Dendritic cell treated with granulocyte-macrophage colony-stimulating factor and Interleukin-4, amounts not matched to agents 40 ng/mL and 50 ng/mL, for 4 days (primary cell): ENCODE data around the gene APOL4.
"Not testable (repeated sequence)": the region's sequence is repeated elsewhere in the genome, so short reads cannot be mapped to it uniquely, and the experiment has no call there.

Experiments
- H3K27ac Mint-ChIP-seq: one replicate; pipeline ENCODE4 v1.8.0; 2022; ENCODE audit warnings: mild to moderate bottlenecking, mixed read lengths
- H3K27me3 Mint-ChIP-seq: one replicate; pipeline ENCODE4 v1.8.0; 2022; ENCODE audit warnings: mild to moderate bottlenecking, mixed read lengths
- H3K36me3 Mint-ChIP-seq: one replicate; pipeline ENCODE4 v1.8.0; 2022; ENCODE audit warnings: low read depth, mixed read lengths
- H3K4me1 Mint-ChIP-seq: one replicate; pipeline ENCODE4 v1.8.0; 2022; ENCODE audit warnings: low read depth, mixed read lengths
- H3K4me3 Mint-ChIP-seq: one replicate; pipeline ENCODE4 v1.8.0; 2022; ENCODE audit warnings: mild to moderate bottlenecking, moderate library complexity, mixed read lengths
- H3K9me3 Mint-ChIP-seq: one replicate; pipeline ENCODE4 v1.8.0; 2022; ENCODE audit warnings: mixed read lengths
- intact Hi-C: fragments of 100-400 bp; cut with micrococcal nuclease; formaldehyde crosslinking; loops from one replicate; pipeline ENCODE4 v1.15.0; 2022

Gene APOL4

GRCh38 chr22:36196254-36197064, 5.2 kb downstream of the APOL4 start:
- H3K27me3 Mint-ChIP-seq, result no peaks in the 10 kb centered on the region
- peaks cover 81% of the 10 kb centered on the region for H3K4me1 Mint-ChIP-seq
- intact Hi-C loops, result loop anchor here (5.0 kb wide), 2 partner anchors 41 to 81 kb away; partner anchors contain the start of gene APOL2
- no peaks in the 10 kb centered on the region for H3K9me3 Mint-ChIP-seq
- peaks cover 99% of the 10 kb centered on the region for H3K36me3 Mint-ChIP-seq
- peak overlapping the region; percentile 2 for H3K4me3 Mint-ChIP-seq
- H3K27ac Mint-ChIP-seq, result peak overlapping the region; percentile 74

GRCh38 chr22:36194971-36195370, 6.6 kb downstream of the APOL4 start:
- peaks cover 99% of the 10 kb centered on the region for H3K36me3 Mint-ChIP-seq
- no peak overlapping the region for H3K4me3 Mint-ChIP-seq
- peaks cover 76% of the 10 kb centered on the region for H3K4me1 Mint-ChIP-seq
- no peaks in the 10 kb centered on the region for H3K9me3 Mint-ChIP-seq
- H3K27me3 Mint-ChIP-seq, result no peaks in the 10 kb centered on the region
- intact Hi-C loops, result loop anchor here (5.0 kb wide), 2 partner anchors 42 to 82 kb away; partner anchors contain the start of gene APOL2
- H3K27ac Mint-ChIP-seq, result peak overlapping the region; percentile 25

DNA sequence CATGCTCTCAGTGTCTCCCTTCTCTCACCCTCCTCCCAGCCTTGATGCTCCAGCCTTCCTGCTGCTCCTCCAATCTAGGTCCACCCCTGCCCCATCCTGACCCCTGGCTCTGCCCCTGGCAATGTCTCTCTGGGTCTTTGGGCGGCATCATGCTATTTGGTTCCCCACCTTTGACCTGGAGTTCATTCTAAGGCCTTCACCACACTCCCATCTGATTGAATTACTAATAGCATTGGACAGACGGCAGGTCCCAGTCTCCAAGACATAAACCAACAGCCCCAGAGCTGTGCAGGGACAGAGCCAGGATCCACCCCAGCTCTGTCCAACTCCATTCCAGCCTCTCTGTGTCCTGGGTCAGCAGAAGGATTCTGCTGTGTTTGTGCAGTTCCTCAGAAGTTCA, 7.2 kb downstream of the APOL4 start:
- Mint-ChIP-seq H3K4me1 (peaks cover 76% of the 10 kb centered on the region), H3K36me3 (peaks cover 99% of the 10 kb centered on the region), H3K9me3 (no peaks in the 10 kb centered on the region), H3K27me3 (no peaks in the 10 kb centered on the region), H3K27ac (no peak overlapping the region), H3K4me3 (no peak overlapping the region)
- intact Hi-C loops, result no loop called here

GRCh38 chr22:36193577-36193976, 8.0 kb downstream of the APOL4 start:
- H3K4me1 Mint-ChIP-seq, result peaks cover 73% of the 10 kb centered on the region
- no peaks in the 10 kb centered on the region for H3K9me3 Mint-ChIP-seq
- no peaks in the 10 kb centered on the region for H3K27me3 Mint-ChIP-seq
- H3K4me3 Mint-ChIP-seq, result no peak overlapping the region
- intact Hi-C loops, result no loop called here
- peaks cover 99% of the 10 kb centered on the region for H3K36me3 Mint-ChIP-seq
- H3K27ac Mint-ChIP-seq, result peak overlapping the region; percentile 42

DNA sequence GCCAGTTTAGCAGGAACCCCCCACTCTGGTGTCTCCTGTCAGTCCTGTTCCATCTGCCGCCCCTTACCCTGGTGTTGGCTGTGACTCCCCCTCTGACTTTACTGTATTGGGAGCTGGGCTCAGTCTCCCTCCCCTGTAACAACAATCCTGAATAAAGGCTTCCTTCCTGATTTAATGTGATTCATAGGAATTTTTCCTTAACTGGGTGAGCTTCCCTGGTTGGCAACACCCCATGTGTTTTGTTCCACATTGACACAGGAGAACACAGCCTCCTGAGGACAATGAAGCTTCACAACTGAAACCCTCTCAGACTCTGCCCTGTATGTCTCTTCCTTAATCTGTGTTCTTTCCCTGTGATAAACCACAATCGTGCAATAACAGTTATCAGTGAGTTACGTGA, 8.4 kb downstream of the APOL4 start:
- Mint-ChIP-seq H3K36me3 (peaks cover 99% of the 10 kb centered on the region), H3K4me1 (peaks cover 73% of the 10 kb centered on the region), H3K4me3 (no peak overlapping the region), H3K27ac (peak overlapping the region; percentile 42), H3K9me3 (no peaks in the 10 kb centered on the region), H3K27me3 (no peaks in the 10 kb centered on the region)
- intact Hi-C loops, result no loop called here

GRCh38 chr22:36192542-36192941, 9.1 kb downstream of the APOL4 start:
- Mint-ChIP-seq H3K4me1 (peaks cover 68% of the 10 kb centered on the region), H3K9me3 (no peaks in the 10 kb centered on the region), H3K4me3 (no peak overlapping the region), H3K27me3 (no peaks in the 10 kb centered on the region), H3K36me3 (peaks cover 94% of the 10 kb centered on the region), H3K27ac (peak overlapping the region; percentile 42)
- intact Hi-C loops, result no loop called here

DNA sequence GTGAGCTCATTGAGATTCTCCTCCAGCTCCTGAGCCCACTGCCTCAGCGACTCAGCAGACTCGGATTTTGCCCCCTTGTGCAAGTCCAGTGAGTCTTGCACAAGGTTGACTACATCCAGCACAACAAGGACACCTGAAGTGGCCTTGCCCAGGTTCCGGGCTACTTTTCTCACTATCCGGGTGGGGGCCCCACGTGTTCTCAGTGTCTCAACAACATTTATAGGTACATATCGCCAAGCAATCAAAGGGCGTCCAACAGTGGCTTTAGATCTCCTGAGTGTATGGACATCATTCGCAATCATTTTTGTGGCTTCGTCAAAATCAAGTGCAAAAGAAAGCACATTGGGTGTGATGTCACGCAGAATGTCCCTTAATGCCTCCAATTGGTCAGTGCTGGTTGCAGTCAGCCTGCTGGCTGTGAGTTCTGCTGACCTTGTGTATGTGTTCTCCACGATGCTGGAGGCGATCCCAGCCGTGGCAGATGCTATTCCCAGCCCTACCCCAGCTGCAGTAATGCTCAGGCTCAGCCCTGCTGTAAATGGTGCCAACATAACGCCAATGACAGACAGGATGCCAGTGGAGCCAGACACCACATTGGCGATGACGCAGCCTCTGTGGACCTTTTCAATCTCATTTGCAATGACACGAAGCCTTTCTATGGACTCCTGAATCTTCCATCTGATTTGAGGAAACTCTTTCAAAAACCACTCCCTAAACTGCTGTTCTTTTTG, 10.3 kb downstream of the APOL4 start:
- peaks cover 82% of the 10 kb centered on the region for H3K36me3 Mint-ChIP-seq
- peaks cover 56% of the 10 kb centered on the region for H3K4me1 Mint-ChIP-seq
- intact Hi-C loops, result no loop called here
- H3K4me3 Mint-ChIP-seq, result no peak overlapping the region
- H3K27ac Mint-ChIP-seq, result no peak overlapping the region
- H3K9me3 Mint-ChIP-seq, result no peaks in the 10 kb centered on the region
- no peaks in the 10 kb centered on the region for H3K27me3 Mint-ChIP-seq

- H3K4me1 Mint-ChIP-seq, result peaks cover 32% of the 10 kb centered on the region
- H3K4me3 Mint-ChIP-seq, H3K9me3 Mint-ChIP-seq, H3K27me3 Mint-ChIP-seq, intact Hi-C loops: not testable (repeated sequence)
- peak overlapping the region; percentile 1 for H3K27ac Mint-ChIP-seq
- peaks cover 48% of the 10 kb centered on the region for H3K36me3 Mint-ChIP-seq
Observed at GRCh38 chr22:36187862-36188261, 13.7 kb downstream of the APOL4 start.

- H3K36me3 Mint-ChIP-seq, result peaks cover 30% of the 10 kb centered on the region
- H3K4me3 Mint-ChIP-seq, result no peak overlapping the region
- peaks cover 23% of the 10 kb centered on the region for H3K4me1 Mint-ChIP-seq
- H3K9me3 Mint-ChIP-seq, result no peaks in the 10 kb centered on the region
- H3K27ac Mint-ChIP-seq, result no peak overlapping the region
- H3K27me3 Mint-ChIP-seq, result no peaks in the 10 kb centered on the region
- intact Hi-C loops, result no loop called here
Observed at GRCh38 chr22:36185828-36186624, 15.6 kb downstream of the APOL4 start.

DNA sequence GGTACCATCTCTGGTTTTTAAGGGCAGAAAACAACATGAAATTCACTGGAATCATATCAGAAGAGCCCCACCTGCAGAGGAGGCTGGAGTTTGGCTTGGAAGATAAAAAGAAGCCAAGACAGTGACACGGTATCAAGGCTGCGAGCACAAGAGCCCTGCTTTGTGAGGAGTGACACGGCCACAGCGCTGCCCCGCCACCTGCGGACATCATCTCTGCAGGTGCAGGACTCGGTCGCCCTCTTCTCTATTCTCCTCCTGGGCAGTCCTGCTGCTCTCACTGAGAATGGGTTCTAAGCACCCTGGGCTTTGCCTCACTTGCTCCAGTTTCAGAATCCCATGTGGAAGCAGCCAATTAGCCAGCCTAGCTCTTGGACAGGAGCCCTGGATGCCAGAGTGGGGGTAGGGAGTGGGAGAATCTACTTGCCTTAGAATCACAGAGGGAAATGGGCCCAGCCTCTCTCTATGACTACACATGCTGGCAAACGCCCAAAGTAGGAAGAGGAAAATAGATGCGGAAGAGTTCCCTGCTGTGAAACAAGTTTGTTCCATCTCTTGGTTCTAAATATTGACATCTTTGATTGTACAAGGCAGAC, 17.1 kb downstream of the APOL4 start:
- H3K36me3 Mint-ChIP-seq, result peaks cover 15% of the 10 kb centered on the region
- intact Hi-C loops, result loop anchor here (5.0 kb wide), 1 partner anchor 38 kb away; no protein-coding TSS in a partner anchor
- no peaks in the 10 kb centered on the region for H3K9me3 Mint-ChIP-seq
- no peak overlapping the region for H3K27ac Mint-ChIP-seq
- no peaks in the 10 kb centered on the region for H3K27me3 Mint-ChIP-seq
- H3K4me1 Mint-ChIP-seq, result peaks cover 12% of the 10 kb centered on the region
- H3K4me3 Mint-ChIP-seq, result no peak overlapping the region

GRCh38 chr22:36183446-36183845, 18.2 kb downstream of the APOL4 start:
- no peak overlapping the region for H3K27ac Mint-ChIP-seq
- intact Hi-C loops, result loop anchor here (5.0 kb wide), 1 partner anchor 39 kb away; no protein-coding TSS in a partner anchor

GRCh38 chr22:36182857-36183256, 18.8 kb downstream of the APOL4 start:
- H3K36me3 Mint-ChIP-seq, result no peaks in the 10 kb centered on the region
- peaks cover 6% of the 10 kb centered on the region for H3K4me1 Mint-ChIP-seq
- no peaks in the 10 kb centered on the region for H3K9me3 Mint-ChIP-seq
- H3K27me3 Mint-ChIP-seq, result no peaks in the 10 kb centered on the region
- intact Hi-C loops, result loop anchor here (5.0 kb wide), 1 partner anchor 39 kb away; no protein-coding TSS in a partner anchor
- H3K4me3 Mint-ChIP-seq, result no peak overlapping the region
- H3K27ac Mint-ChIP-seq, result no peak overlapping the region

More at GRCh38 chr22:36183446-36183845, 18.2 kb downstream of the APOL4 start:
- Mint-ChIP-seq H3K27me3 (no peaks in the 10 kb centered on the region), H3K9me3 (no peaks in the 10 kb centered on the region), H3K4me3 (no peak overlapping the region), H3K4me1 (peaks cover 9% of the 10 kb centered on the region), H3K36me3 (peaks cover 4% of the 10 kb centered on the region)

- intact Hi-C loops, result loop anchor here (5.0 kb wide), 1 partner anchor 40 kb away; no protein-coding TSS in a partner anchor
- Mint-ChIP-seq H3K9me3 (no peaks in the 10 kb centered on the region), H3K36me3 (no peaks in the 10 kb centered on the region), H3K27ac (no peak overlapping the region), H3K4me3 (no peak overlapping the region), H3K4me1 (peaks cover 6% of the 10 kb centered on the region), H3K27me3 (no peaks in the 10 kb centered on the region)
Observed at GRCh38 chr22:36182056-36182455, 19.6 kb downstream of the APOL4 start.
